ENCODE data around the gene NOL4L.

Gene NOL4L

DNA sequence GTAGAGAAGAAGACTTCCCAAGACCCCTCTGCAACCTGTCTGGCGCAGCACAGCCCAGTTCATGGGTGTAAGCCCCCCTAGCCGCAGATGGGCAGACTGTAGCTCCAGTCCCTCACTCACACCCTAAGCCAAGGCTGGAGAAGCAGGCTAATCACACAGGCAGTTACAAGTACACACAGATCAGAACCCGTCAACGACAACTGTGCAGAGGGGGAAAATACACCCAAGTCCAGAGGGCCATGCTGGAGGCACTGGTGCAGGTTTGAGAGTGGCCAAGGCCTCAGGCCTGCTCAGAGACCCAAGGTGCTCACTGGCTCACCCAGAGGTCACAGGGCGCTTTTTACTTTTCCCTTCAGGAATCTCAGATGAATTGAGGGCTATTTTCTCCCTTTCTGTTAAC lies 106.1 kb downstream of the NOL4L start:
- H3K27ac ChIP-seq (ENCODE audit: low read depth, low read length), result no peak overlapping the region

DNA sequence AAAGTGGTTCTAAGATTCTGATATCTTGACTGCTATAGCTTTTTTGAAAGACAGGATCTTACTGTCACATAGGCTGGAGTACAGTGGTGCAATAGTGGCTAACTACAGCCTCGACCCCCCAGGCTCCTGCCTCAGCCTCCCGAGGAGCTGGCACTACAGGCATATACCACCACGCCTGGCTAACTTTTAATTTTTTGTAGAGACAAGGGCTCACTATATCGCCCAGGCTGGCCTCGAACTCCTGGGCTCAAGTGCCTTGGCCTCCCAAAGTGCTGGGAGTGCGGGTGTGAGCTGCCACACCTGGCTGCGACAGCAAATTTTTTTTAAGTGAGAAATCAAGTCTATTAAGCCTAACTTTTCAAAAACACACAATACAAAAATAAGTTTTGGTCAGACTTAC lies 106.6 kb downstream of the NOL4L start:
- no peak overlapping the region for H3K4me3 ChIP-seq (ENCODE audit: insufficient read depth, low read length, poor library complexity, severe bottlenecking)
- H3K9me2 ChIP-seq (replicated peaks; ENCODE audit: insufficient read depth, low read length), result no peaks in the 10 kb centered on the region
- no peaks in the 10 kb centered on the region for H3K36me3 ChIP-seq (ENCODE audit: low read length)
- H3K4me2 ChIP-seq (ENCODE audit: low read depth, low read length, poor library complexity, severe bottlenecking), result no peak overlapping the region
- no peaks in the 10 kb centered on the region for H3K79me2 ChIP-seq (ENCODE audit: insufficient read depth, low read length)
- no peak overlapping the region for H3K27ac ChIP-seq (ENCODE audit: low read depth, low read length)
- no peak overlapping the region for H2AFZ ChIP-seq (ENCODE audit: low read depth, low read length, severe bottlenecking)
- no peak for TF ChIP-seq EZH2phosphoT487 (conservative IDR thresholded peaks at IDR 0.05; ENCODE audit: low read length)
- no peak for TF ChIP-seq CTCF (IDR thresholded peaks at IDR 0.05; ENCODE audit: insufficient read depth, low read length, poor library complexity, severe bottlenecking)
- H4K20me1 ChIP-seq (ENCODE audit: low read depth, low read length), result no peaks in the 10 kb centered on the region
- no peak overlapping the region for H3K9ac ChIP-seq (ENCODE audit: low read length)
- no peaks in the 10 kb centered on the region for H3K9me3 ChIP-seq (ENCODE audit: insufficient read depth, low read length)
- H3K27me3 ChIP-seq (ENCODE audit: low read length), result no peaks in the 10 kb centered on the region
- H3F3A ChIP-seq (ENCODE audit: insufficient read depth), result no peaks in the 10 kb centered on the region

More for the DNA sequence above, 106.1 kb downstream of the NOL4L start:
- Histone ChIP-seq H3K4me2 (ENCODE audit: low read depth, low read length, poor library complexity, severe bottlenecking) (no peak overlapping the region), H2AFZ (ENCODE audit: low read depth, low read length, severe bottlenecking) (no peak overlapping the region), H3K27me3 (ENCODE audit: low read length) (no peaks in the 10 kb centered on the region), H3F3A (ENCODE audit: insufficient read depth) (no peaks in the 10 kb centered on the region), H3K36me3 (ENCODE audit: low read length) (no peaks in the 10 kb centered on the region), H3K9me3 (ENCODE audit: insufficient read depth, low read length) (no peaks in the 10 kb centered on the region), H3K9me2 (replicated peaks; ENCODE audit: insufficient read depth, low read length) (no peaks in the 10 kb centered on the region), H3K79me2 (ENCODE audit: insufficient read depth, low read length) (no peaks in the 10 kb centered on the region), H3K9ac (ENCODE audit: low read length) (no peak overlapping the region), H4K20me1 (ENCODE audit: low read depth, low read length) (no peaks in the 10 kb centered on the region), H3K4me3 (ENCODE audit: insufficient read depth, low read length, poor library complexity, severe bottlenecking) (no peak overlapping the region)
- no peak for TF ChIP-seq CTCF (IDR thresholded peaks at IDR 0.05; ENCODE audit: insufficient read depth, low read length, poor library complexity, severe bottlenecking)

GRCh38 chr20:32477594-32478512 lies 107.3 kb downstream of the NOL4L start:
- Histone ChIP-seq H3K9ac (ENCODE audit: low read length) (no peak overlapping the region), H3K9me3 (ENCODE audit: insufficient read depth, low read length) (no peaks in the 10 kb centered on the region), H3K36me3 (ENCODE audit: low read length) (no peaks in the 10 kb centered on the region), H3K27me3 (ENCODE audit: low read length) (no peaks in the 10 kb centered on the region), H4K20me1 (ENCODE audit: low read depth, low read length) (no peaks in the 10 kb centered on the region), H3K4me3 (ENCODE audit: insufficient read depth, low read length, poor library complexity, severe bottlenecking) (no peak overlapping the region), H3F3A (ENCODE audit: insufficient read depth) (no peaks in the 10 kb centered on the region), H3K27ac (ENCODE audit: low read depth, low read length) (no peak overlapping the region), H2AFZ (ENCODE audit: low read depth, low read length, severe bottlenecking) (no peak overlapping the region), H3K9me2 (replicated peaks; ENCODE audit: insufficient read depth, low read length) (no peaks in the 10 kb centered on the region), H3K79me2 (ENCODE audit: insufficient read depth, low read length) (no peaks in the 10 kb centered on the region), H3K4me2 (ENCODE audit: low read depth, low read length, poor library complexity, severe bottlenecking) (no peak overlapping the region)
- TF ChIP-seq EZH2phosphoT487 (conservative IDR thresholded peaks at IDR 0.05; ENCODE audit: low read length), result no peak
- no peak for TF ChIP-seq CTCF (IDR thresholded peaks at IDR 0.05; ENCODE audit: insufficient read depth, low read length, poor library complexity, severe bottlenecking)
